GM06990 (cell line): ENCODE results near the gene ARHGAP9.

Experiments used
- DNase-seq: peaks from one replicate; pipeline ENCODE4 v3.0.0-alpha.2; 2011; ENCODE audit not compliant: insufficient read length; ENCODE audit errors: extremely low read depth
- H3K27me3 ChIP-seq: replicated peaks from 2 replicates; pipeline ENCODE4 v1.6.0; 2011; ENCODE audit warnings: low read length; ENCODE audit not compliant: control insufficient read depth, insufficient read depth
- H3K36me3 ChIP-seq: 2 replicates; pipeline ENCODE4 v1.5.1; 2011; ENCODE audit warnings: low read length; ENCODE audit not compliant: control insufficient read depth, insufficient read depth
- H3K4me3 ChIP-seq: replicated peaks from 2 replicates; pipeline ENCODE4 v1.5.1; 2011; ENCODE audit warnings: low read depth, mild to moderate bottlenecking, control low read depth, low read length
- CTCF ChIP-seq: IDR thresholded peaks from 2 replicates; pipeline ENCODE4 v1.5.1; 2011; ENCODE audit warnings: low read length, control low read depth, mild to moderate bottlenecking, inconsistent platforms; ENCODE audit not compliant: insufficient read depth, poor library complexity, severe bottlenecking

The ARHGAP9 gene

GRCh38 chr12:57474862-57475261, 4.8 kb downstream of the ARHGAP9 start:
- peaks cover 21% of the 10 kb centered on the region for H3K36me3 ChIP-seq
- no peak for TF ChIP-seq CTCF
- H3K27me3 ChIP-seq, result no peaks in the 10 kb centered on the region
- DNase-seq, result no peak
- no peak overlapping the region for H3K4me3 ChIP-seq

DNA sequence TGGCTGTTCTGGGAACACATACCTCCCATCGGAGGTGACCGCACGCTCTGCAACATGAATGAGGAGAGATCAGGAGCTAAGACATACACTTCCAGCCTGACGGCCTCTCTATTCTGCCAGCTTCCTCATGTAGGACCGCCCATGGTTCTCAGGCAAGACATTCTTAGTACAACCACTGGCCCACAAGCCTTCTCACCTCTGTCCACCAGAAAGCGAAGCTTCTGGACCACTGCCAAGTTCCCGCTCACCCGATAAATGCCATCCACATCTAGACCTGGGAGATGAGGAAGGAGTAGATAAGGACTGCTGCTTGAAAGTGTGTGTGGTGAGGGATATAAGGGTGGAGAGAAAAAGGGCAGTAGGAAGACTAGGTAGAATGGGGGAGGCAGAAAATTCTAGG, 5.2 kb downstream of the ARHGAP9 start:
- no peak for TF ChIP-seq CTCF
- H3K4me3 ChIP-seq, result no peak overlapping the region
- no peaks in the 10 kb centered on the region for H3K27me3 ChIP-seq
- H3K36me3 ChIP-seq, result peaks cover 23% of the 10 kb centered on the region
- no peak for DNase-seq

- H3K4me3 ChIP-seq, result no peak overlapping the region
- no peak for DNase-seq
- TF ChIP-seq CTCF, result no peak
- H3K36me3 ChIP-seq, result peaks cover 25% of the 10 kb centered on the region
- H3K27me3 ChIP-seq, result no peaks in the 10 kb centered on the region
These were observed 5.8 kb downstream of the ARHGAP9 start for GRCh38 chr12:57473886-57474285.

DNA sequence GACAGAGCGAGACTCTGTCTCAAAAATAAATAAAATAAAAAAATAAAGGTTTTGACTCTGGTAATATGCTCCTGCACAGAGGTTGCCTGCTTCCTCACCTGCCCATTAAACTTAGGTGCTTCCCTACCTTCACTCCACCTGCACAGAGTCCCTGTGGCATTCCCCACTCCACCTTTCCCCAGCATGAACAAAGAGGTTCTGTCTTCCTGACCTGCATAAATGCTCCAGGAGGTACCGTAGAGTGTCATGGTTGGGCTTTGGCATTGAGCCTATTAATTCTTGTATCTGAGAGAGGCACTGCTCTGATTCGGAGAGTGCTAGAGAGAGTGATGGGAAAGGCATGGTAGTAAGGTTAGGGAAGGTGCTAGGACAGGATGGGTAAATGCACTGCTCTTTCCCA, 6.3 kb downstream of the ARHGAP9 start:
- TF ChIP-seq CTCF, result no peak
- Histone ChIP-seq H3K27me3 (no peaks in the 10 kb centered on the region), H3K36me3 (peaks cover 25% of the 10 kb centered on the region), H3K4me3 (no peak overlapping the region)
- DNase-seq, result no peak

DNA sequence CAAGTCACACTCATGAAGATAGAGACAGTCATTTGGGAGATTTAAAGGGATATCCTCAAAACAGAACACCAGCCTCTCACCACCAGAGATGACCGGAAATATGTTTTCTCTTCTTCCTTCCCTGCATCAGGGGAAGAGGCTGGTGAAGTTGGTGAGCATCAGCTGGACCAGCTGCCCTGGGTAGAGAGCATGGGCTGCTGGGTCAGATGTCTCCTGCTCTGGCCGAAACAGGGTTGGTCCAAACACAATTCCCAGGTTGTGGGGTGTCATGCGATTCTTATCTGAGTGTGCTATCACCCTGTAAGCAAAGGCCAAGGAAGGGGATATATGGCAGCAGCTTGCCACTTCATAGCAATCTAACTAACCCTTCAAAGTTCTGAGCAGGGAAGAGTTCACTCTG, 7.3 kb downstream of the ARHGAP9 start:
- no peak for DNase-seq
- H3K4me3 ChIP-seq, result no peak overlapping the region
- no peak for TF ChIP-seq CTCF
- peaks cover 27% of the 10 kb centered on the region for H3K36me3 ChIP-seq
- H3K27me3 ChIP-seq, result no peaks in the 10 kb centered on the region

- Histone ChIP-seq H3K27me3 (no peaks in the 10 kb centered on the region), H3K36me3 (peaks cover 27% of the 10 kb centered on the region), H3K4me3 (no peak overlapping the region)
- no peak for TF ChIP-seq CTCF
- DNase-seq, result no peak
These were observed 8.0 kb downstream of the ARHGAP9 start for GRCh38 chr12:57471661-57472060.
